H9 (cell line): ENCODE measurements around the gene ERC1. TPM values are rescaled to one million over a fixed set of nuclear protein-coding genes. Genes with fewer than 3 reads are reported as not detected.

ENCODE experiments used
- DNase-seq: peaks from one replicate; pipeline ENCODE4 v3.0.0-alpha.2; 2017
- H2AFZ ChIP-seq: one replicate; pipeline ENCODE4 v1.6.1; 2013; ENCODE audit warnings: mild to moderate bottlenecking, low read length, control low read depth, moderate library complexity
- H2AK5ac ChIP-seq: 2 replicates; pipeline ENCODE4 v1.6.1; 2013; ENCODE audit warnings: low read length, control low read depth, mixed read lengths; ENCODE audit not compliant: insufficient read length
- H2BK120ac ChIP-seq: one replicate; pipeline ENCODE4 v1.6.1; 2013; ENCODE audit warnings: low read depth, mild to moderate bottlenecking, low read length, control low read depth, inconsistent platforms; ENCODE audit not compliant: poor library complexity, severe bottlenecking
- H2BK12ac ChIP-seq: 2 replicates; pipeline ENCODE4 v1.6.1; 2013; ENCODE audit warnings: low read length, control low read depth, mixed read lengths, low read depth; ENCODE audit not compliant: insufficient read length
- H2BK15ac ChIP-seq: 2 replicates; pipeline ENCODE4 v1.6.1; 2013; ENCODE audit warnings: low read depth, low read length, control low read depth
- H2BK20ac ChIP-seq: one replicate; pipeline ENCODE4 v1.6.1; 2013; ENCODE audit warnings: low read depth, mild to moderate bottlenecking, low read length, control low read depth, inconsistent platforms; ENCODE audit not compliant: poor library complexity, severe bottlenecking
- H2BK5ac ChIP-seq: 2 replicates; pipeline ENCODE4 v1.6.1; 2013; ENCODE audit warnings: low read length, control low read depth, mixed read lengths; ENCODE audit not compliant: insufficient read length
- H3K14ac ChIP-seq: 2 replicates; pipeline ENCODE4 v1.6.1; 2013; ENCODE audit warnings: low read length, control low read depth; ENCODE audit not compliant: insufficient read depth
- H3K18ac ChIP-seq: 2 replicates; pipeline ENCODE4 v1.6.1; 2013; ENCODE audit warnings: low read depth, mild to moderate bottlenecking, mixed read lengths, low read length, control low read depth; ENCODE audit not compliant: insufficient read length
- H3K23ac ChIP-seq: 2 replicates; pipeline ENCODE4 v1.6.1; 2013; ENCODE audit warnings: low read length, control low read depth, mixed read lengths, low read depth; ENCODE audit not compliant: insufficient read length
- H3K23me2 ChIP-seq: 2 replicates; pipeline ENCODE4 v1.6.1; 2013; ENCODE audit warnings: low read depth, mild to moderate bottlenecking, mixed read lengths, low read length, control low read depth; ENCODE audit not compliant: insufficient read length, poor library complexity, severe bottlenecking
- H3K27ac ChIP-seq: 2 replicates; pipeline ENCODE4 v1.5.1; 2013; ENCODE audit warnings: low read length, control low read depth, mixed read lengths, low read depth; ENCODE audit not compliant: insufficient read length
- H3K27me3 ChIP-seq: 2 replicates; pipeline ENCODE4 v1.6.1; 2013; ENCODE audit warnings: low read length, control low read depth, inconsistent platforms; ENCODE audit not compliant: insufficient read depth
- H3K4ac ChIP-seq: 2 replicates; pipeline ENCODE4 v1.6.1; 2013; ENCODE audit warnings: low read depth, mild to moderate bottlenecking, control low read depth, inconsistent platforms, low read length, moderate library complexity
- H3K4me1 ChIP-seq: 2 replicates; pipeline ENCODE4 v1.6.1; 2013; ENCODE audit warnings: low read length, control low read depth, inconsistent platforms; ENCODE audit not compliant: insufficient read depth
- H3K4me2 ChIP-seq: 2 replicates; pipeline ENCODE4 v1.6.1; 2013; ENCODE audit warnings: low read length, control low read depth, mixed read lengths; ENCODE audit not compliant: insufficient read length, insufficient read depth
- H3K56ac ChIP-seq: 2 replicates; pipeline ENCODE4 v1.6.1; 2013; ENCODE audit warnings: low read depth, mild to moderate bottlenecking, mixed read lengths, low read length, control low read depth; ENCODE audit not compliant: insufficient read length
- H3K79me1 ChIP-seq: 2 replicates; pipeline ENCODE4 v1.6.1; 2013; ENCODE audit warnings: low read depth, mild to moderate bottlenecking, moderate library complexity, low read length, control low read depth, inconsistent platforms; ENCODE audit not compliant: insufficient read depth, poor library complexity, severe bottlenecking
- H3K79me2 ChIP-seq: 2 replicates; pipeline ENCODE4 v1.6.1; 2013; ENCODE audit warnings: low read length, control low read depth, inconsistent platforms; ENCODE audit not compliant: insufficient read depth
- H3K9ac ChIP-seq: 2 replicates; pipeline ENCODE4 v1.6.1; 2013; ENCODE audit warnings: low read length, control low read depth, mixed read lengths; ENCODE audit not compliant: insufficient read length; ENCODE audit errors: extremely low read depth
- H3K9me3 ChIP-seq: one replicate; pipeline ENCODE4 v1.6.1; 2013; ENCODE audit warnings: low read depth, low read length, inconsistent platforms; ENCODE audit not compliant: control insufficient read depth
- H3T11ph ChIP-seq: one replicate; pipeline ENCODE4 v1.6.1; 2013; ENCODE audit warnings: mild to moderate bottlenecking, low read length, control low read depth, inconsistent platforms
- H4K20me1 ChIP-seq: one replicate; pipeline ENCODE4 v1.6.1; 2013; ENCODE audit not compliant: control insufficient read depth, insufficient read length, insufficient read depth
- H4K5ac ChIP-seq: 2 replicates; pipeline ENCODE4 v1.6.1; 2013; ENCODE audit warnings: low read depth, mild to moderate bottlenecking, mixed read lengths, low read length, control low read depth; ENCODE audit not compliant: insufficient read length
- H4K8ac ChIP-seq: replicated peaks from 2 replicates; pipeline ENCODE4 v1.6.1; 2013; ENCODE audit warnings: low read length, control low read depth, mixed read lengths, low read depth; ENCODE audit not compliant: insufficient read length
- H4K91ac ChIP-seq: 2 replicates; pipeline ENCODE4 v1.6.1; 2013; ENCODE audit warnings: low read depth, mild to moderate bottlenecking, moderate library complexity, mixed read lengths, low read length, control low read depth; ENCODE audit not compliant: insufficient read length
- H3K27ac Mint-ChIP-seq, 3 experiments: 2 replicates in 2 of 3; 3 replicates in 1 of 3; pipeline ENCODE4 v1.8.0; 2020 to 2021; ENCODE audit warnings: mixed read lengths in 3 of 3, mild to moderate bottlenecking in 1 of 3, moderate library complexity in 1 of 3
- H3K27me3 Mint-ChIP-seq: 2 replicates; pipeline ENCODE4 v1.8.0; 2021; ENCODE audit warnings: low read depth, mild to moderate bottlenecking, moderate library complexity, mixed read lengths
- H3K36me3 Mint-ChIP-seq, 3 experiments: 2 replicates in 2 of 3; 3 replicates in 1 of 3; pipeline ENCODE4 v1.8.0; 2020 to 2021; ENCODE audit warnings: low read depth in 3 of 3, mixed read lengths in 3 of 3; ENCODE audit not compliant: insufficient read depth in 1 of 3
- H3K4me1 Mint-ChIP-seq, 2 experiments: 2 replicates each; pipeline ENCODE4 v1.8.0; 2020; ENCODE audit warnings: mixed read lengths in 2 of 2
- H3K4me3 Mint-ChIP-seq, 2 experiments: 2 replicates in 1 of 2; 3 replicates in 1 of 2; pipeline ENCODE4 v1.8.0; 2020 to 2021; ENCODE audit warnings: mild to moderate bottlenecking in 2 of 2, mixed read lengths in 2 of 2, moderate library complexity in 1 of 2
- H3K9me3 Mint-ChIP-seq, 2 experiments: 2 replicates in 1 of 2; 3 replicates in 1 of 2; pipeline ENCODE4 v1.8.0; 2020; ENCODE audit warnings: mild to moderate bottlenecking in 2 of 2, mixed read lengths in 2 of 2, moderate library complexity in 1 of 2
- WGBS: extraction: QIAGEN DNeasy Blood & Tissue Kit; methylation state at CpG from one replicate; pipeline ENCODE4 v1.1.7; 2013; ENCODE audit warnings: missing lambda C conversion rate, low lambda C conversion rate, mixed read lengths; ENCODE audit not compliant: insufficient read length; ENCODE audit errors: extremely low coverage; 5-methylcytosine and 5-hydroxymethylcytosine counted together
- total RNA-seq: library from RNA; stranded (reverse); gene quantifications from 2 replicates; pipeline ENCODE4 v1.2.1, GENCODE V29; 2021
- TF ChIP-seq, protein P1 (sequence below): fragments of 200-600 bp; sonication (generic); conservative IDR thresholded peaks from 3 replicates; pipeline ENCODE4 v1.8.0; 2021; ENCODE audit warnings: antibody characterized with exemption, mild to moderate bottlenecking

Gene ERC1
- total RNA-seq, 1 experiment from 2014 or later: 51.2 TPM

DNA sequence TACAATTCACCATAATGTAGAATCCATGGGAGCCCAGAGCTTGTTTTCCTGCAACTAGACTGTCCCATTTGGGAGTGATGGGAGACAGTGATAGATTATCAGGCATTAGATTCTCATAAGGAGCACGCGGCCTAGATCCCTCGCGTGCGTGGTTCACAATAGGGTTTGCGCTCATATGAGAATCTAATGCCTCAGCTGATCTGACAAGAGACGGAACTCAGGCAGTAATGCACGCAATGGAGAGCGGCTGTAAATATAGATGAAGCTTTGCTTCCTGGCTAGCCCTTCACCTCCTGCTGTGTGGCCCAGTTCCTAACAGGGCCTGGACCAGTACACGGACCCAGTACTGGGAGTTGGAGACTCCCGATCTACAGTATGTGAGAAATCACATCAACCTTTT lies 476.7 kb downstream of the ERC1 start:
- no peak overlapping the region for H3K23ac ChIP-seq
- no peaks in the 10 kb centered on the region for H3K9me3 Mint-ChIP-seq
- H3K18ac ChIP-seq: no peak overlapping the region
- H3K4ac ChIP-seq: no peak overlapping the region
- no peak overlapping the region for H2AK5ac ChIP-seq
- no peaks in the 10 kb centered on the region for H3K4me1 ChIP-seq
- H4K20me1 ChIP-seq: no peaks in the 10 kb centered on the region
- peaks cover 5 to 16% (median 13%) of the 10 kb centered on the region in 3 experiments for H3K36me3 Mint-ChIP-seq
- no peak overlapping the region for H3K9ac ChIP-seq
- no peaks in the 10 kb centered on the region for H3K79me1 ChIP-seq
- H4K5ac ChIP-seq: no peak overlapping the region
- DNase-seq: no peak
- no peak overlapping the region for H3K4me2 ChIP-seq
- TF ChIP-seq, protein P1, sequence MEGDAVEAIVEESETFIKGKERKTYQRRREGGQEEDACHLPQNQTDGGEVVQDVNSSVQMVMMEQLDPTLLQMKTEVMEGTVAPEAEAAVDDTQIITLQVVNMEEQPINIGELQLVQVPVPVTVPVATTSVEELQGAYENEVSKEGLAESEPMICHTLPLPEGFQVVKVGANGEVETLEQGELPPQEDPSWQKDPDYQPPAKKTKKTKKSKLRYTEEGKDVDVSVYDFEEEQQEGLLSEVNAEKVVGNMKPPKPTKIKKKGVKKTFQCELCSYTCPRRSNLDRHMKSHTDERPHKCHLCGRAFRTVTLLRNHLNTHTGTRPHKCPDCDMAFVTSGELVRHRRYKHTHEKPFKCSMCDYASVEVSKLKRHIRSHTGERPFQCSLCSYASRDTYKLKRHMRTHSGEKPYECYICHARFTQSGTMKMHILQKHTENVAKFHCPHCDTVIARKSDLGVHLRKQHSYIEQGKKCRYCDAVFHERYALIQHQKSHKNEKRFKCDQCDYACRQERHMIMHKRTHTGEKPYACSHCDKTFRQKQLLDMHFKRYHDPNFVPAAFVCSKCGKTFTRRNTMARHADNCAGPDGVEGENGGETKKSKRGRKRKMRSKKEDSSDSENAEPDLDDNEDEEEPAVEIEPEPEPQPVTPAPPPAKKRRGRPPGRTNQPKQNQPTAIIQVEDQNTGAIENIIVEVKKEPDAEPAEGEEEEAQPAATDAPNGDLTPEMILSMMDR: no peak
- H3K27ac Mint-ChIP-seq: no peak overlapping the region
- no peak overlapping the region for H2BK5ac ChIP-seq
- H3K56ac ChIP-seq: no peak overlapping the region
- no peaks in the 10 kb centered on the region for H3K23me2 ChIP-seq
- H3K27me3 ChIP-seq: no peaks in the 10 kb centered on the region
- H2BK120ac ChIP-seq: no peak overlapping the region
- no peaks in the 10 kb centered on the region; the same call in 1 of the 2 replicates for H3K27me3 Mint-ChIP-seq
- no peak overlapping the region for H4K8ac ChIP-seq
- no peak overlapping the region for H3T11ph ChIP-seq
- no peak overlapping the region for H4K91ac ChIP-seq
- no CpG with 5 or more reads among the region's 11 CpGs for WGBS
- no peak overlapping the region for H2AFZ ChIP-seq
- no peak overlapping the region for H2BK12ac ChIP-seq
- no peaks in the 10 kb centered on the region for H3K79me2 ChIP-seq
- no peak overlapping the region for H2BK15ac ChIP-seq
- H3K9me3 ChIP-seq: no peaks in the 10 kb centered on the region
- H3K4me3 Mint-ChIP-seq: no peak overlapping the region
- no peak overlapping the region for H3K27ac ChIP-seq
- H3K4me1 Mint-ChIP-seq: peaks cover 5 to 15% of the 10 kb centered on the region in 2 experiments; a peak in 3 of 4 replicates
- no peak overlapping the region for H3K14ac ChIP-seq
- no peak overlapping the region for H2BK20ac ChIP-seq
